Esophagus squamous epithelium (tissue), 4 donors: ENCODE data around the gene RCAN2.

Source experiments
- CTCF ChIP-seq, 6 experiments: fragments of 450-650 bp in 4 of 6; fragments of 200-600 bp in 2 of 6; sonication (generic) in 2 of 6; IDR thresholded peaks; one replicate each; pipeline ENCODE4 v1.5.1; 2016 to 2019; ENCODE audit warnings: antibody characterized with exemption in 6 of 6, mild to moderate bottlenecking in 4 of 6, moderate library complexity in 4 of 6
- POLR2A ChIP-seq, 4 donors: fragments of 450-650 bp; IDR thresholded peaks; one replicate each; pipeline ENCODE4 v1.6.1; 2017; ENCODE audit warnings: antibody characterized with exemption in 4 of 4, mild to moderate bottlenecking in 4 of 4, moderate library complexity in 3 of 4

- TF ChIP-seq CTCF (IDR thresholded peaks at IDR 0.05) (no peak), POLR2A (IDR thresholded peaks at IDR 0.05) (no peak)
Observed at GRCh38 chr6:46211917-46212316, 279.3 kb downstream of the RCAN2 start.
